ENCODE results near the gene SCUBE3.

SCUBE3 gene

GRCh38 chr6:35179901-35180535 is 33.7 kb upstream of the SCUBE3 start:
- no peak overlapping the region for H3K4me3 ChIP-seq (ENCODE audit: low read depth, low read length)
- DNase-seq (ENCODE audit: low read depth): no peak

- no peak overlapping the region for H3K4me3 ChIP-seq (ENCODE audit: low read depth, low read length)
- DNase-seq (ENCODE audit: low read depth): peak; percentile 79
These were observed 32.3 kb upstream of the SCUBE3 start for GRCh38 chr6:35181308-35181932.

DNA sequence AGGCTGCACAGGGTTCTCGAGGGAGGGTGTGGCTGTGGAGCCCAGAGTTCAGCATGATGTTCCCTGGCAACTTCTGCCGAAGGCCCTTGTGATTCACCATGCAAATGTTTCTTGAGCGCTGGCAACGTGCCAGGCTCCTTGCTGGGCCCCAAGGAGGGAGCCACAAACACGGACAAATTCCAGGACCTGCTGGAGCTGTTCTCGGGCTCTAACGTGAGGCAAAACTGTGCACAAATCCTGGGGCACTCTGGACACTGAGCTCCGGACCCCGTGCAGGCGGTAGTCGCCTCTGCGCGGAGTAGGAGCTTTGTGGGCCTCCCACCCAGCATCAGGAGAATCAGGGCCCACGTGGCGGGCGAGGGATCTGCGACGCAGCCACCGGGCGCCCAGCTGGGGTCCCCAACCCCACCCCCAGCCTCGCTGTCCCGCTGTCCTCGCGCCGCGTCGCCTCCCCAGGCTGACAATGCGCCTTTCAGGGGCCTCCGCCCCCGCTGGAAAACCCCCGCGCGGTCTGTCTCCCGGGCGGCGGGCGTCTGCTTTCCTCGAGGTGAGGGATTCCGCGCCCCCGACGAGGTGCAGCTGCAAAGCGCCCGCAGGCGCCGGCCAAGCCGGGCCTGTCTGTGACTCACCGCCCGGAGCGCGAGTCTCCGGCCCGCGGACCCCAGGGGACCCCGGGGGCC is 31.7 kb upstream of the SCUBE3 start:
- no peak overlapping the region for H3K4me3 ChIP-seq (ENCODE audit: low read depth, low read length)
- peak; percentile 72 for DNase-seq (ENCODE audit: low read depth)

GRCh38 chr6:35183281-35183680 is 30.5 kb upstream of the SCUBE3 start:
- no peak overlapping the region for H3K4me3 ChIP-seq (ENCODE audit: low read depth, low read length)
- DNase-seq (ENCODE audit: low read depth): no peak

DNA sequence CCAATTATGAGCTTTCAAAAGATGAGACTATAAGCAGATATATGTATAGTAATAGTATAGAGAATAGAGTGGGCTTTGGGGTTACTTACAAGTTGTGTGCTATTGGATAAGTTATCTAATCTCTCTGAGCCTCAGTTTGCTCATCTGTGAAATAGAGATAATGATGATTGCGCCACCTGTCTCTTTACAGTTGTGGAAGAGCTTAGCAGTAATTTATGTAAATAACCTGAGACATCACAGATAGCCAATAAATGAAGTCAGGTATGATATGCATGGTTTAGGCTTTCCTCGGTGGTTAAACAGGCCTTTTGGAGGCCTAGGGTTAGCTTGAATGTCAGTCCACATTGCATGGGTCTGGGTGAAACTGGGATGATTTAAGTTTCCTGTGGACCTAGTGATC is 29.8 kb upstream of the SCUBE3 start:
- no peak overlapping the region for H3K4me3 ChIP-seq (ENCODE audit: low read depth, low read length)
- DNase-seq (ENCODE audit: low read depth): no peak

DNA sequence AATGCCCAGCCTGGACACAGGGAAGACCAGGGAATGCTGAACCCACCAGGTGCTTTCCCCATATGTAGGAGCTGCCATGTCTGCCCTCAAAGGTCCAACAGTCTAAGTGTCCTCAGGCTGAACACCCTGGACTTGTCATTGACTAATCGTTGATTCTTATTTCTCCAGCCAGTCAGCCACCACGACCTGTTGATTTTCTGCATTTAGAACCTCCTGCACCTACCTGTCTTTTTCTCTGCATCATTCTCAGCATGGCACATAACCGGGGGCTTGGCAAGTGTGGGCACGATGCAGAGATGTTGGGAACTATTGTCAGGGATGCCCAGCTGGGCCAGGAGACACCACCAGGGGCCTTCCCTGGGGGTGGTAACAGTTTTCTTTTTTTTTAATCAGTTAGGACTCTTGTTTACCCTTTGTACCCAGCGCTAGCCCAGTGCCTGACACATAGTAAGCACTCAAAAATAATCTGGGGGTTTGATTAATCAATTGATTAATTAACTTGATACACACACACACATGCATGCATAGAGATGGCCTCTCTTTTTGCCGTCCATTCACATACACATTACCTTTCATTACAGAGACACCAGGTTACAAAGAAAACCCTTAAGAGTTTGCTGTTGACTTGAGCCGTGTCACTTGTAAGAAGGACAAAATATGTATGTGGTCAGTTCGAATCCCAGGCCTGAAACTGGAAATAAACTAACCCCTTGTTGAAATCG is 29.0 kb upstream of the SCUBE3 start:
- H3K4me3 ChIP-seq (ENCODE audit: low read depth, low read length): no peak overlapping the region
- DNase-seq (ENCODE audit: low read depth): no peak

DNA sequence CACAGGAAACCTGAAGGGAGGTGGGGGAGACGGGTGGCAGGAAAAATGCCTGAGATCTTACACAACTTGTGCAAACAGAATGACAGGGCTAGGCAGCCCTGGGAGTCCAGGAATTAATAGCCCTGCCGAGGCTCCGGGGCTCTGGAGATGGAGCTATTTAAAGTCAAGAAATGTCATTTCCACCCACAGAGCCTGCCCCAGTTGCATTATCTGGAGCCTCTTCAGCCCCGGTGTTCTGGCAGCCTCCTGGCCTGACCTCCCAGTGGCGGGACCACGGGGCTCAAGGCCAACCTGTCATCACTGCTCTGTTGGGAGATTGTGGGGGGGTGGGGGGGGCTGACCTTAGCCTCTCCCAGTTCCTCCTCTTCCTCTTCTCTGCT is 28.5 kb upstream of the SCUBE3 start:
- H3K4me3 ChIP-seq (ENCODE audit: low read depth, low read length): no peak overlapping the region
- DNase-seq (ENCODE audit: low read depth): peak; percentile 43

- no peak overlapping the region for H3K4me3 ChIP-seq (ENCODE audit: low read depth, low read length)
These were observed 27.8 kb upstream of the SCUBE3 start for GRCh38 chr6:35185971-35186370.

DNA sequence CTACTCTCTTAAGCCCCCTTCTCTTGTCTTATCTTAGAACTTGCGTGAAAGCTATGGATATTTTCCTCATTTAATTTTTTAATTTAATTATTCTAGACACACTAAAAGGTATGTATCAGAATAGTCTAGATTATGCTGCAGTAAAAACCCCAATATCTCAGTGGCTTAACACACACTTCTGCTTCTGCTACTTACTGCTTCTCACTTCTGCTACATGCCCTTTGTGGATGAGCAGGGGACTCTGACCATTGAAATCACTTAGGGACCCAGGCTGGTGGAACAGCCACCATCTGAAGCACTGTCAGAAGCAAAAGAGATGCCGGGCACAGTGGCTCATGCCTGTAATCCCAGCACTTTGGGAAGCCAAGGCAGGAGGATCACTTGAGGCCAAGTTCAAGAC is 27.2 kb upstream of the SCUBE3 start:
- no peak overlapping the region for H3K4me3 ChIP-seq (ENCODE audit: low read depth, low read length)
- DNase-seq (ENCODE audit: low read depth): no peak

More at GRCh38 chr6:35185971-35186370, 27.8 kb upstream of the SCUBE3 start:
- DNase-seq (ENCODE audit: low read depth): no peak

- H3K4me3 ChIP-seq (ENCODE audit: low read depth, low read length): no peak overlapping the region
- no peak for DNase-seq (ENCODE audit: low read depth)
These were observed 24.9 kb upstream of the SCUBE3 start for GRCh38 chr6:35188886-35189285.

GRCh38 chr6:35190306-35190705 is 23.4 kb upstream of the SCUBE3 start:
- no peak for DNase-seq (ENCODE audit: low read depth)
- no peak overlapping the region for H3K4me3 ChIP-seq (ENCODE audit: low read depth, low read length)

GRCh38 chr6:35191889-35192288 is 21.9 kb upstream of the SCUBE3 start:
- no peak overlapping the region for H3K4me3 ChIP-seq (ENCODE audit: low read depth, low read length)
- DNase-seq (ENCODE audit: low read depth): no peak

DNA sequence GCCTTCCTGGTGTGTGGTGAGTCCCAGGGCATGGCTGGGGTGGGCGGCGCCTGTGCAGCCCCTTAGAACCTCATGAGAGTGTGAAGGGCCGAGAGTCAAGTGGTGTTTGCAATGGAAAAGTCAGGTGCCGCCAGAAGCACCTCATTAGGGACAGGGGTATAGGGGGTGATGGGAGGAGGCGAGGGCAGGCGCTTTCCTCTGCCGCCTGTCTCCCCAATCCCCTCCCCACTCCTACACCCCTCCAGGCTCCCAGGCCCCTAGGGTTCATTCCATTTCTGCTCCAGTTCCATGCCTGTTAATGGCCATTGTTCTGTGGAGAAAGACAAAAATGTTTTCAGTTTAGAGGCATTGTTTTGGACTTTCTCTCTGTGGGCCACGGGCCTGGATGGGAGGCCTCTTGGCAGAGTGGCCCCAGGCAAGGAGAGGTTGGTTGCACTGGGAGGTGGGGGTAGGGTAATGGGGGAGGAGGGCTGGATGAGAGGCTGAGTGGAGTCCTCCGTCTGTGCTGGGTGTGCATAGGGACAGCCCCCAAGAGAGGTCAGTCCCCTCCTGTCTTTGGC is 21.4 kb upstream of the SCUBE3 start:
- H3K4me3 ChIP-seq (ENCODE audit: low read depth, low read length): no peak overlapping the region
- DNase-seq (ENCODE audit: low read depth): no peak

GRCh38 chr6:35194390-35194789 is 19.4 kb upstream of the SCUBE3 start:
- H3K4me3 ChIP-seq (ENCODE audit: low read depth, low read length): no peak overlapping the region

GRCh38 chr6:35195120-35195780 is 18.5 kb upstream of the SCUBE3 start:
- DNase-seq (ENCODE audit: low read depth): no peak
- no peak overlapping the region for H3K4me3 ChIP-seq (ENCODE audit: low read depth, low read length)

More at GRCh38 chr6:35194390-35194789, 19.4 kb upstream of the SCUBE3 start:
- DNase-seq (ENCODE audit: low read depth): no peak

DNA sequence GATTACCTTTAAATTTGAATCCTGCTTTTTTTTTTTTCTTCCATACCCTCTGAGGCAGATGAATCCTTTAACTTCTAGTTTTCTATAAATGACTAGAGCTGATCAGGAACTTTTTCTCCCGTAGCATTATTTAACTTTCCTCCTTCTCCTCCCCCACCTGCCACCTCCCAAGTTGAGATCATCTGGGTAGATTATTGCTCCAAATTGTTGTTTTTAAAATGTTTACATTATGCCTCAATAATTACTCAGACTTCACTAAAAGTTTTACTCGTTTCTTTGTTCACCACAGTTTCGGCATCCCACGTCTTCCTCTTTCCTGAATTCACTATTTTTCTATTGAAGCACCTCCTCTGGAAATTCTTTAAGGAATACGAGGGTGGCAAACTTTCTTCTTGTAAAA is 16.6 kb upstream of the SCUBE3 start:
- no peak overlapping the region for H3K4me3 ChIP-seq (ENCODE audit: low read depth, low read length)
- no peak for DNase-seq (ENCODE audit: low read depth)

GRCh38 chr6:35199866-35200265 is 13.9 kb upstream of the SCUBE3 start:
- DNase-seq (ENCODE audit: low read depth): no peak
- H3K4me3 ChIP-seq (ENCODE audit: low read depth, low read length): no peak overlapping the region

DNA sequence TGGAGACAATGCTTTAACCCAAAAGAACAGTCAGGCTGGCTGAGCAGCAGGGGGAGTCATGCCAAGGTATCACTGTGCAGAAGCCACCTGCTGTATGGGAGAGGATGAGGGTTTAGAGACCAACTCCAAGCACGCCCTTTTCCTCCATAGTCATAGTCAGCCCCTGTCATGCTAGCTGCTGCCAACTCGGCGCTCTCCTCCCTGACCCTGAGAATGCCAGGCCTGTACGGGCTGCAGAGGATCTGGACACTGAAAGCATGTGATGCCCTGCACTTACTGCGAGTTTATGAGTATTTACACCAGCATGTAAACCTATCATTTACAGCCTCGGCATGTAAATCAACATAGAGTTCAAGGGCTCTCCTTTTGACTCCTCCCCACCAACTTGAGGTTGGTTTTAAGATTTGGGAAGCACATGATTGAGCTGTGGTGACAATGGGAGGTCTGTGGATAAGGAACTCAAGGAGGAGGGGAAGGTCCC is 11.7 kb upstream of the SCUBE3 start:
- no peak for DNase-seq (ENCODE audit: low read depth)
- no peak overlapping the region for H3K4me3 ChIP-seq (ENCODE audit: low read depth, low read length)

DNA sequence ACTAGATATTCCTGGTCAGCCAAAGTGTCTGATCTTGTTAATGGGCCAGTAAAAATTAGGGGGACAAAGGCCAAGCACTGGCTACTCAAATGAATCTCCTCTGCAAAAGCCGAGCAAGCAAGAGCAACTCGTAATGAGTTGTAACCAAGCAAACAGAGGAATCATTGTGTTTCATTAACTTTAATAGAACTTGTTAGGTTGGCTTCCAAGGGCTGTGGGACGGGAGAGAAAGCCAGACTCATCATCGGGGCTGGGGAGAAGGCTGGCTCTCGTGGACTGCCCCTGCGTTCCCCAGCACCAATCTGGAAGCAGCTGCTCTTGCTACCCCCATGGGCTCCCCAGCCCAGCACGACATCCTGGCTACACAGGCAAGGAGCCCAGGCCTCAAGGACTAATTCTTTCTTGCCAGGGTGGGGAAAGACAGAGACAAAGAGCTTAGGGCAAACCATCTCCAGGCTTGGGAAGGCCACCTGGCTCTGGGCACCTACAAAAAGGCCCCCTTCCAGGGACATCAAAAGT is 10.5 kb upstream of the SCUBE3 start:
- DNase-seq (ENCODE audit: low read depth): no peak
- no peak overlapping the region for H3K4me3 ChIP-seq (ENCODE audit: low read depth, low read length)
